ENCODE data around the gene CCDC178.

Gene CCDC178

DNA sequence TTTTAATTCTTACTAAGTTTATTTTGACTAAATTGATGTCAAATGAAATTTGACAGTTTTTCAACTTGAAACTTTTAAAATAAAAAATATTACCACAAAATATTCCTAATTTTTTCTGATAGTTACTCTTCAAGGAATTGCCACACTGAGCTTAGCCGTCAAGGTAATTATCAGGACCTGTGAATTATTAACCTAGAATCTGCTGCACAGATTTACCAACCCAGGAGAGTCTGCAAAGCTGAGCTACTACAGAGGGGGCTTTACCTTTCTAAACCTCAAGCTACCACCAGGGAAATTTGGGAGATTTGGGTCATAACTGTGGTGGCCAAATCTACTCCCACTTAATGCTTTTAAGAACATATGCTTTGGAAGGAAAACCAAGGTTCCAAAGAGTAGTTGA lies 324.6 kb downstream of the CCDC178 start:
- no peak for DNase-seq (ENCODE audit: low spot score in 2 of 2)
- Histone ChIP-seq H3K4me3 (no peak overlapping the region), H3K9me3 (no peaks in the 10 kb centered on the region), H3K4me1 (no peaks in the 10 kb centered on the region), H3K27me3 (ENCODE audit: low read depth) (no peaks in the 10 kb centered on the region), H3K36me3 (replicated peaks) (no peaks in the 10 kb centered on the region)
- in situ Hi-C loops (cut with MboI; ENCODE audit: low sequenced_read_pairs), result no loop called here

GRCh38 chr18:33115476-33115875 lies 325.0 kb downstream of the CCDC178 start:
- Histone ChIP-seq H3K4me3 (no peak overlapping the region), H3K4me1 (no peaks in the 10 kb centered on the region), H3K36me3 (replicated peaks) (no peaks in the 10 kb centered on the region), H3K9me3 (no peaks in the 10 kb centered on the region), H3K27me3 (ENCODE audit: low read depth) (no peaks in the 10 kb centered on the region)
- DNase-seq (ENCODE audit: low spot score in 2 of 2), result no peak
- in situ Hi-C loops (cut with MboI; ENCODE audit: low sequenced_read_pairs), result no loop called here

DNA sequence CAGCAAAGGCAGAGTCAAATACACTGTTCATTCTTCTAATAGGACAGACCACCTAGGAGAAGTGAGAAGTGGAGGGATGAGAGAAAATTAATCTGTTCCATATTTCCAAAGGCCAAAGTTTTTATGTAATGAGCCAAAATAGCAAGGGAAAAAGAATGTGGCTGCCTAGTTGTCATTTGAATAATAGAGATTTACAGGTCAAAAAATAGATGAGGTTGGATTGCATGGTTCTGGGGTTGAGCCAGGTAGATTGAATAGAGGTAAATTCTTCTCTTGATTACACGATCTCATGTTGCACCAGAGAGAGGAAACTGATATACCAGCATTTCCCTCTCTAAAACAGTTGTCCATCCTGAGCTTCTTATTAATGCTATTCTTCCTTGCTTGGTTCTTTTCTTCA lies 325.8 kb downstream of the CCDC178 start:
- no peaks in the 10 kb centered on the region for H3K9me3 ChIP-seq
- H3K27me3 ChIP-seq (ENCODE audit: low read depth), result no peaks in the 10 kb centered on the region
- in situ Hi-C loops (cut with MboI; ENCODE audit: low sequenced_read_pairs), result no loop called here
- no peaks in the 10 kb centered on the region for H3K36me3 ChIP-seq (replicated peaks)
- no peak overlapping the region for H3K4me3 ChIP-seq
- DNase-seq (ENCODE audit: low spot score in 2 of 2), result no peak
- H3K4me1 ChIP-seq, result no peaks in the 10 kb centered on the region

GRCh38 chr18:33113416-33113815 lies 327.1 kb downstream of the CCDC178 start:
- Histone ChIP-seq H3K27me3 (ENCODE audit: low read depth) (no peaks in the 10 kb centered on the region), H3K9me3 (no peaks in the 10 kb centered on the region), H3K4me3 (no peak overlapping the region), H3K4me1 (no peaks in the 10 kb centered on the region), H3K36me3 (replicated peaks) (no peaks in the 10 kb centered on the region)
- in situ Hi-C loops (cut with MboI; ENCODE audit: low sequenced_read_pairs), result no loop called here
- DNase-seq (ENCODE audit: low spot score in 2 of 2), result no peak

GRCh38 chr18:33107511-33107910 lies 333.0 kb downstream of the CCDC178 start:
- in situ Hi-C loops (cut with MboI; ENCODE audit: low sequenced_read_pairs), result no loop called here
- Histone ChIP-seq H3K9me3 (no peaks in the 10 kb centered on the region), H3K36me3 (replicated peaks) (no peaks in the 10 kb centered on the region), H3K27me3 (ENCODE audit: low read depth) (no peaks in the 10 kb centered on the region), H3K4me3 (no peak overlapping the region), H3K4me1 (no peaks in the 10 kb centered on the region)
- no peak for DNase-seq (ENCODE audit: low spot score in 2 of 2)

- no peak overlapping the region for H3K4me3 ChIP-seq
- in situ Hi-C loops (cut with MboI; ENCODE audit: low sequenced_read_pairs), result no loop called here
- DNase-seq (ENCODE audit: low spot score in 2 of 2), result no peak
- no peaks in the 10 kb centered on the region for H3K36me3 ChIP-seq (replicated peaks)
- H3K9me3 ChIP-seq, result no peaks in the 10 kb centered on the region
- no peaks in the 10 kb centered on the region for H3K27me3 ChIP-seq (ENCODE audit: low read depth)
- no peaks in the 10 kb centered on the region for H3K4me1 ChIP-seq
Observed at GRCh38 chr18:33101316-33101715, 339.2 kb downstream of the CCDC178 start.

GRCh38 chr18:33099626-33100025 lies 340.9 kb downstream of the CCDC178 start:
- Histone ChIP-seq H3K27me3 (ENCODE audit: low read depth) (no peaks in the 10 kb centered on the region), H3K9me3 (no peaks in the 10 kb centered on the region), H3K4me1 (no peaks in the 10 kb centered on the region), H3K36me3 (replicated peaks) (no peaks in the 10 kb centered on the region), H3K4me3 (no peak overlapping the region)
- DNase-seq (ENCODE audit: low spot score in 2 of 2), result no peak
- in situ Hi-C loops (cut with MboI; ENCODE audit: low sequenced_read_pairs), result no loop called here

DNA sequence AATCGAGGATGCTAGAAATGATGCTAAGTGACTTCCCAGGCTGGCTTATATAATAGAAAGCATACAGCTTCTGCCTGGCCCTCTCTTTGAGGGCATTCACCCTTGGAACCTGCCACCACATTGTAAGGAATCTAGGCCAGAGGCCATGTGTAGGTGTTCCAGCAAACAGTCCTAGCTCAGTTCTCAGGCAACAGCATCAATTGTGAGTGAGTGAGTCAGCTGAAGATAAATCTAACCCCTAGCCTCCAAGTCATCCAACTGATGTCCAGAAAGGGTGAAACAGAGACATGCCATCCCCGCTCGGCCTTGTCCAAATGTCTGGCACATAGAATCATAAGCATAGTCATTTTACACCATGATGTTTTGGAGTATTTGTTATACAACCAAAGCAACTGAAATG lies 343.4 kb downstream of the CCDC178 start:
- in situ Hi-C loops (cut with MboI; ENCODE audit: low sequenced_read_pairs), result no loop called here

DNA sequence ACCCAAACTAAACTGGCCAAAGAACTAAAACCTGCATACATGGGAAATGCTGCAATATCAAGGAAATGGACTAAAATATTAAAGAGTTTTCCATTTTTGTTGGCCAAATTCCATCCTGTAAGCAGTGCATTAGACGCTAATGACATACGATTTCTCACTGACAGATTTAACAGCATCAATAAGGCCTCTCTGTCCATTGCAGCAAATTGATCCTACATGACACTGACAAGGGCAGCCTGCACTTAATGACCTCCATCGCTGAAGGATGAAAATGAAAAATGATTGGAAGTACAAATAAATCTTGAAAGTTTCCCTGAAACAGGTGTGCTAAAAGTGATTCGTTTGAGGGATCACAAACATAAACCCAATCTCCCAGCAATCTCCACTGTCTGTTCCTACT lies 350.1 kb downstream of the CCDC178 start:
- no peak for DNase-seq (ENCODE audit: low spot score in 2 of 2)
- Histone ChIP-seq H3K36me3 (replicated peaks) (no peaks in the 10 kb centered on the region), H3K4me3 (no peak overlapping the region), H3K9me3 (no peaks in the 10 kb centered on the region), H3K4me1 (no peaks in the 10 kb centered on the region), H3K27me3 (ENCODE audit: low read depth) (no peaks in the 10 kb centered on the region)
- in situ Hi-C loops (cut with MboI; ENCODE audit: low sequenced_read_pairs), result no loop called here

More for the DNA sequence above, 343.4 kb downstream of the CCDC178 start:
- no peaks in the 10 kb centered on the region for H3K4me1 ChIP-seq
- no peaks in the 10 kb centered on the region for H3K36me3 ChIP-seq (replicated peaks)
- H3K4me3 ChIP-seq, result no peak overlapping the region
- no peak for DNase-seq (ENCODE audit: low spot score in 2 of 2)
- H3K27me3 ChIP-seq (ENCODE audit: low read depth), result no peaks in the 10 kb centered on the region
- H3K9me3 ChIP-seq, result no peaks in the 10 kb centered on the region

- no peaks in the 10 kb centered on the region for H3K4me1 ChIP-seq
- no peaks in the 10 kb centered on the region for H3K36me3 ChIP-seq (replicated peaks)
- in situ Hi-C loops (cut with MboI; ENCODE audit: low sequenced_read_pairs), result no loop called here
- no peak for DNase-seq (ENCODE audit: low spot score in 2 of 2)
- no peak overlapping the region for H3K4me3 ChIP-seq
- no peaks in the 10 kb centered on the region for H3K9me3 ChIP-seq
- H3K27me3 ChIP-seq (ENCODE audit: low read depth), result no peaks in the 10 kb centered on the region
Observed at GRCh38 chr18:33076601-33077000, 363.9 kb downstream of the CCDC178 start.

DNA sequence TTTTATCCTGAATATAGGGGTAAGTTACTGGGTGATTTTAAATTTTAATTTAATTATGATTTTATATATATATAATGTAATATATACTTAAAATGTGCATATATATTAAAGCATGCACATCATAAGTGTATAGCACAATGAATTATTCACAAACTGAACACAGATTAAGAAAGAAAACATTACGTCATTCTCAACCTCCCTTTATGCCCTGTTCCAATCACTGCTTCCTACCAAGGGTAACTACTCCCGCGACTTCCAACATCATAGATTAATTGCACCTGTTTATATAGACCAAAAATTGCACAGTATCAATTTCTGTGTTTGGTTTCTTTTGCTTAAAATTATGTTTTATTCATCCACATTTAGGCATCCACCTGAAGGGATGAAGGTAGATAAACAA lies 366.4 kb downstream of the CCDC178 start:
- Histone ChIP-seq H3K9me3 (no peaks in the 10 kb centered on the region), H3K4me3 (no peak overlapping the region), H3K4me1 (no peaks in the 10 kb centered on the region), H3K27me3 (ENCODE audit: low read depth) (no peaks in the 10 kb centered on the region), H3K36me3 (replicated peaks) (no peaks in the 10 kb centered on the region)
- no peak for DNase-seq (ENCODE audit: low spot score in 2 of 2)
- in situ Hi-C loops (cut with MboI; ENCODE audit: low sequenced_read_pairs), result no loop called here

- in situ Hi-C loops (cut with MboI; ENCODE audit: low sequenced_read_pairs), result no loop called here
- DNase-seq (ENCODE audit: low spot score in 2 of 2), result no peak
- no peaks in the 10 kb centered on the region for H3K4me1 ChIP-seq
- no peaks in the 10 kb centered on the region for H3K27me3 ChIP-seq (ENCODE audit: low read depth)
- no peaks in the 10 kb centered on the region for H3K9me3 ChIP-seq
- no peak overlapping the region for H3K4me3 ChIP-seq
- H3K36me3 ChIP-seq (replicated peaks), result no peaks in the 10 kb centered on the region
Observed at GRCh38 chr18:33062834-33063364, 377.6 kb downstream of the CCDC178 start.

DNA sequence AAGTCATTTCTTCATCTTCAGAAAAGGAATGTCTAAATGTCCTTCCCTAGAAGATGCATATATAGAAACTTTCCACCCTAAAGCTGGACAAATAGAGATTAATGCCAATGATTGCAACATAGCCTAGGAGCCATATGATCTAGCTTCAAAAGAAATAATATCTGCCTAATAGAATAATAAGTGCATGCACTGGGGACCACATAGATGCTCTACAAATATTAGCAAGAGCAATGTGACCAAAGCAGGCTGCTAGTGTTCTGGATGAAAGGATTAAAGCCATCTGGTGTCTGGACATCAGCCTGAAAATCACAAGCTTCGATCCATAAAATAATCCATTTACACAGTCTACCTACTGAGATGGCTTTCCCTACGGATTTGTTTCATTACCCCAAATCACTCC lies 387.6 kb downstream of the CCDC178 start:
- no peak overlapping the region for H3K4me3 ChIP-seq
- no peak for DNase-seq (ENCODE audit: low spot score in 2 of 2)
- in situ Hi-C loops (cut with MboI; ENCODE audit: low sequenced_read_pairs), result no loop called here

DNA sequence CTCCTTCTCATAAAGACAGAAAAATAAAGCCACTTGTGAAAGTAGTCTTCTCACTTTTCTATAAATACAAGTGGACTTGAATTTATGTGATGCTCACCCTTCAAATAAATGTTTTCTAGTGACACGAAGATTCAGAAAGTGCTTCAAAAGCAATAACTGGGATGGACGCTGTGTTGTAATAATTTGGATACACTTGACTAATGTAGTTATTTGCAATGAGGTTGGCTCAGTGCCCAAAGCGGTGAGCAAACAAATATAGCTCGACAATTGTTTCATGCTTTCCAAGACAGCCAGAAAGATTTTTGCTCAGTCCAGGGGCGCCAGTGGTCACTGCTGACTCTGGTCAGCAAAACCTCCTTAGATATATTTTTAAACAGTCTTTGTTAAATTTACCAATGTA lies 389.1 kb downstream of the CCDC178 start:
- H3K9me3 ChIP-seq, result no peaks in the 10 kb centered on the region
- H3K27me3 ChIP-seq (ENCODE audit: low read depth), result no peaks in the 10 kb centered on the region
- in situ Hi-C loops (cut with MboI; ENCODE audit: low sequenced_read_pairs), result no loop called here
- H3K4me1 ChIP-seq, result no peaks in the 10 kb centered on the region
- no peak for DNase-seq (ENCODE audit: low spot score in 2 of 2)
- no peaks in the 10 kb centered on the region for H3K36me3 ChIP-seq (replicated peaks)
- H3K4me3 ChIP-seq, result no peak overlapping the region

More for the DNA sequence above, 387.6 kb downstream of the CCDC178 start:
- H3K36me3 ChIP-seq (replicated peaks), result no peaks in the 10 kb centered on the region
- H3K4me1 ChIP-seq, result no peaks in the 10 kb centered on the region
- no peaks in the 10 kb centered on the region for H3K9me3 ChIP-seq
- no peaks in the 10 kb centered on the region for H3K27me3 ChIP-seq (ENCODE audit: low read depth)

GRCh38 chr18:33040213-33040612 lies 400.3 kb downstream of the CCDC178 start:
- H3K4me3 ChIP-seq, result no peak overlapping the region
- H3K4me1 ChIP-seq, result no peaks in the 10 kb centered on the region
- H3K9me3 ChIP-seq, result no peaks in the 10 kb centered on the region
- no peaks in the 10 kb centered on the region for H3K27me3 ChIP-seq (ENCODE audit: low read depth)
- no peak for DNase-seq (ENCODE audit: low spot score in 2 of 2)
- no peaks in the 10 kb centered on the region for H3K36me3 ChIP-seq (replicated peaks)
- in situ Hi-C loops (cut with MboI; ENCODE audit: low sequenced_read_pairs), result no loop called here

All from HAP-1 (cell line).